GM19438 (cell line): ENCODE results near the gene ITGB5.

Source experiments
- ATAC-seq: cut with Tn5 transposase; IDR thresholded peaks from one replicate; pipeline ENCODE4 v1.9.1; 2021; ENCODE audit warnings: low read depth; ENCODE audit not compliant: unreplicated experiment

Gene ITGB5

GRCh38 chr3:124815781-124816180 lies 71.4 kb downstream of the ITGB5 start:
- no peak for ATAC-seq

- no peak for ATAC-seq
Measured at GRCh38 chr3:124814620-124815421, 72.3 kb downstream of the ITGB5 start.

GRCh38 chr3:124813541-124813940 lies 73.6 kb downstream of the ITGB5 start:
- ATAC-seq: no peak

- no peak for ATAC-seq
Measured at GRCh38 chr3:124812291-124813265, 74.6 kb downstream of the ITGB5 start.

- no peak for ATAC-seq
Measured at GRCh38 chr3:124811436-124811835, 75.7 kb downstream of the ITGB5 start.

GRCh38 chr3:124810970-124811369 lies 76.2 kb downstream of the ITGB5 start:
- ATAC-seq: no peak

GRCh38 chr3:124809039-124809438 lies 78.1 kb downstream of the ITGB5 start:
- ATAC-seq: no peak

GRCh38 chr3:124805671-124806070 lies 81.5 kb downstream of the ITGB5 start:
- ATAC-seq: no peak

- no peak for ATAC-seq
Measured at GRCh38 chr3:124804875-124805274, 82.3 kb downstream of the ITGB5 start.

GRCh38 chr3:124802702-124803101 lies 84.5 kb downstream of the ITGB5 start:
- ATAC-seq: no peak

GRCh38 chr3:124802061-124802698 lies 85.0 kb downstream of the ITGB5 start:
- ATAC-seq: no peak

GRCh38 chr3:124800511-124801258 lies 86.5 kb downstream of the ITGB5 start:
- no peak for ATAC-seq

- no peak for ATAC-seq
Measured at GRCh38 chr3:124800076-124800475, 87.1 kb downstream of the ITGB5 start.

GRCh38 chr3:124799676-124800075 lies 87.5 kb downstream of the ITGB5 start:
- no peak for ATAC-seq

- ATAC-seq: no peak
Measured at GRCh38 chr3:124797426-124797945, 89.7 kb downstream of the ITGB5 start.

- no peak for ATAC-seq
Measured at GRCh38 chr3:124796477-124796876, 90.7 kb downstream of the ITGB5 start.

GRCh38 chr3:124793054-124793739 lies 94.0 kb downstream of the ITGB5 start:
- ATAC-seq: no peak

GRCh38 chr3:124792341-124793040 lies 94.7 kb downstream of the ITGB5 start:
- ATAC-seq: no peak

GRCh38 chr3:124791639-124792151 lies 95.5 kb downstream of the ITGB5 start:
- ATAC-seq: no peak
